GM10248 (cell line): ENCODE measurements around the gene DNAH2.

Experiments used
- CTCF ChIA-PET: fragments of 300-600 bp; sonication (Branson Sonifier 250); formaldehyde crosslinking; extraction: SDS; loops from one replicate; lab custom pipeline; 2021; ENCODE audit warnings: antibody characterized with exemption; lab: Yijun Ruan, JAX
- POLR2A ChIA-PET: fragments of 350-650 bp; sonication (Branson Sonifier 250); formaldehyde crosslinking; extraction: SDS; loops from one replicate; lab custom pipeline; 2020; ENCODE audit warnings: antibody characterized with exemption; lab: Yijun Ruan, JAX
- DNase-seq: peaks from one replicate; pipeline ENCODE4 v3.0.0; 2012; ENCODE audit errors: extremely low spot score
- TF ChIP-seq, protein P1 (sequence below): IDR thresholded peaks from 2 replicates; pipeline ENCODE4 v1.5.1; 2012; ENCODE audit warnings: mild to moderate bottlenecking, low read depth; ENCODE audit errors: extremely low read depth, missing control alignments, control extremely low read depth

The DNAH2 gene

DNA sequence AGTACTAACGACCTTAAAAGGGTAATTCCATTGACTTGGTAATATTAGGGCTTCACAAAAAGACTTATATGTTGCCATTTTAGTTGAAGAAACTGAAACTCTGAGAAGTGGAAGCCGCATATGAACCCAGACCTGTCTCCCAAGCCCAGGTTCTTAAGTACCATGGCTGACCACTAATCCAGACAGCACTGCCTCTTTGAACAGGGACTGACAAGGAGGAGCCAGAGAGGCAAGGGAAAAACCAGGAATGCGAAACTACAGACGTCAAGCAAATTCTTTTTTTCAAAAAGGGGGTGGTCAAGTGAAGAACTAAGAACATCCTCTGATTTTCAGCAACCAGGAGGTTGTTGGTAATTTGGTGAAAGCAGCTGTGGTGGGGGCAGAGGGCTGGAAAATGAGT is 155.5 kb downstream of the DNAH2 start:
- CTCF ChIA-PET = interaction anchor here (1.0 to 1.7 kb wide), 2 partner anchors 9 to 12 kb away, joined by 4 to 9 read pairs; no protein-coding TSS in a partner anchor
- POLR2A ChIA-PET = no interaction called here
- no peak for DNase-seq
- TF ChIP-seq, protein P1, sequence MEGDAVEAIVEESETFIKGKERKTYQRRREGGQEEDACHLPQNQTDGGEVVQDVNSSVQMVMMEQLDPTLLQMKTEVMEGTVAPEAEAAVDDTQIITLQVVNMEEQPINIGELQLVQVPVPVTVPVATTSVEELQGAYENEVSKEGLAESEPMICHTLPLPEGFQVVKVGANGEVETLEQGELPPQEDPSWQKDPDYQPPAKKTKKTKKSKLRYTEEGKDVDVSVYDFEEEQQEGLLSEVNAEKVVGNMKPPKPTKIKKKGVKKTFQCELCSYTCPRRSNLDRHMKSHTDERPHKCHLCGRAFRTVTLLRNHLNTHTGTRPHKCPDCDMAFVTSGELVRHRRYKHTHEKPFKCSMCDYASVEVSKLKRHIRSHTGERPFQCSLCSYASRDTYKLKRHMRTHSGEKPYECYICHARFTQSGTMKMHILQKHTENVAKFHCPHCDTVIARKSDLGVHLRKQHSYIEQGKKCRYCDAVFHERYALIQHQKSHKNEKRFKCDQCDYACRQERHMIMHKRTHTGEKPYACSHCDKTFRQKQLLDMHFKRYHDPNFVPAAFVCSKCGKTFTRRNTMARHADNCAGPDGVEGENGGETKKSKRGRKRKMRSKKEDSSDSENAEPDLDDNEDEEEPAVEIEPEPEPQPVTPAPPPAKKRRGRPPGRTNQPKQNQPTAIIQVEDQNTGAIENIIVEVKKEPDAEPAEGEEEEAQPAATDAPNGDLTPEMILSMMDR = no peak

DNA sequence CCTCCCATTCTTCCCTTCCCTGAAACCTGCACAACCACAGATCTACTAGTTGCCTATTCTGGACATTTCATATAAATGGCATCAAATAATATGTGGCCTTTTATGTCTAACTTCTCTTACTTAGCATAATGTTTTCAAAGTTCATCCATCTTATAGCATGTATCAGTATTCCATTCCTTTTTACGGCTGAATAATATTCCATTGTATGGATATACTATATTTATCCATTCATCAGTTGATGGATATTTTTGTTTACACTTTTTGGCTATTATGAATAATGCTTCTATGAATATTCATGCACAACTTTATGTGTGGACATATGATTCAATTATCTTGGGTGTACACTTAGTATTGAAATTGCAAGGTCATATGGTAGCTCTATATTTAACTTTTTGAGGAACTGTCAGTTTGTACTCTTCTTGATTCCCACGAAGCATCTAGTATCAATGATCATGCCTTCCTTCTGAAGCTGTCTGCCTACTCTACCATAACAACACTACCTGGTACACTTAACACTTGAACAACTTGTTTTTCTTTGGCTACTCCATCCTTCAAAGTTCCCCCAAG is 158.3 kb downstream of the DNAH2 start:
- no peak for DNase-seq
- POLR2A ChIA-PET = no interaction called here
- TF ChIP-seq, protein P1 = no peak
- CTCF ChIA-PET = interaction anchor here (1.0 to 2.1 kb wide), 6 partner anchors 8 to 165 kb away, joined by 3 to 7 read pairs (median 4); partner anchors contain the start of gene NAA38

DNA sequence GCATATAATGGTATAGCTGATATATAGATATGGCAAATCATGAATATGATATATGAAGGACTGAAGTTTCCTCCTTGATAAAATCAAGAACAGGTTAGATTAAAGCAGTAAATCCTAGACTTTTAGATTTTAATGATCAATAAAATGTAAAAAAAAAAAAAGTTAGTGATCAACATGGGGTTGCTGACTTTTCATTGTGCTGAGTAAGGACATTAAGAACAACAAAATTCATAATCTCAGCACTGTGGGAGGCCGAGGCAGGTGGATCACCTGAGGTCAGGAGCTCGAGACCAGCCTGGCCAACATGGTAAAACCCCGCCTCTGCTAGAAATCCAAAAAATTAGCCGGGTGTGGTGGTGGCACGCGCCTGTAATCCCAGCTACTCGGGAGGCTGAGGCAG is 160.7 kb downstream of the DNAH2 start:
- ChIA-PET CTCF (interaction anchor here (1.2 to 1.6 kb wide), 2 partner anchors 13 to 17 kb away, joined by 3 to 4 read pairs; no protein-coding TSS in a partner anchor), POLR2A (no interaction called here)
- TF ChIP-seq, protein P1 = no peak
- DNase-seq = no peak

DNA sequence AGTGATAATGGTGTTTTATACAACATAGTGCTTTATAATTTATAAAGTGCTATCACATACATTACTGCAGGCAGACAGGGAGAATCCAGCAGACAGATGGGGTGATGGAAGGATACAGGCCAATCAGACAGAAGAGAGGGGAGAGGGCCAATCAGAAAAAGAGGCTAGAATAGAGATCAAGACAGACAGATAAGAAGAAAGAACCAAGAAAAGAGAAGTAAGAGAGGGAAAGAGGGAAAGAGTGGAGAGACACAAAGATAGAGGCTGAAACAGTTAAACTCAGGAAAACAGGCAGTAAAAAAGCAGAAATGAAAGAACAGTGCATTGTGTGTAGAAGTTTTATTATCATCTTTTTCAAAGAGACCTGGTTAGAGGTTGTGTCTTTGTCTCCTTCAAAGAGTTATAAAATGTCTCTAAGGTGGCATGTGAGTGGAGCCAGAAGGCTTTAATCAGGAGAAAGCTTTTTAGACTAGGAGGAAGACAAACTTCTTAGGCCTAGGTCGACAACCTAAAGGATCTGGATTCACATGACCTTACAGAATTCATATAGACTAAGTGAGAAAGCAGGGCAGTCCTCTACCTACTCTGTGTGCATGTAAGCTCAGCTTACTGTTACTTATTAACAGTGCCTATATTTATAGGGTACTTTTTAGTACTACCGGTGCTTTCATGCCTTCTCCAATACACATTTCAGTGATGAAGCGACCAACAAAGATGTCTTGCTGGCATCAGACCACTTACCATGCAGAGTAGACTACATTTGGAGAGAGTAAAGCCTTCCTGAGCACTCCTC is 162.7 kb downstream of the DNAH2 start:
- ChIA-PET POLR2A (no interaction called here), CTCF (no interaction called here)
- TF ChIP-seq, protein P1 = no peak
- no peak for DNase-seq

DNA sequence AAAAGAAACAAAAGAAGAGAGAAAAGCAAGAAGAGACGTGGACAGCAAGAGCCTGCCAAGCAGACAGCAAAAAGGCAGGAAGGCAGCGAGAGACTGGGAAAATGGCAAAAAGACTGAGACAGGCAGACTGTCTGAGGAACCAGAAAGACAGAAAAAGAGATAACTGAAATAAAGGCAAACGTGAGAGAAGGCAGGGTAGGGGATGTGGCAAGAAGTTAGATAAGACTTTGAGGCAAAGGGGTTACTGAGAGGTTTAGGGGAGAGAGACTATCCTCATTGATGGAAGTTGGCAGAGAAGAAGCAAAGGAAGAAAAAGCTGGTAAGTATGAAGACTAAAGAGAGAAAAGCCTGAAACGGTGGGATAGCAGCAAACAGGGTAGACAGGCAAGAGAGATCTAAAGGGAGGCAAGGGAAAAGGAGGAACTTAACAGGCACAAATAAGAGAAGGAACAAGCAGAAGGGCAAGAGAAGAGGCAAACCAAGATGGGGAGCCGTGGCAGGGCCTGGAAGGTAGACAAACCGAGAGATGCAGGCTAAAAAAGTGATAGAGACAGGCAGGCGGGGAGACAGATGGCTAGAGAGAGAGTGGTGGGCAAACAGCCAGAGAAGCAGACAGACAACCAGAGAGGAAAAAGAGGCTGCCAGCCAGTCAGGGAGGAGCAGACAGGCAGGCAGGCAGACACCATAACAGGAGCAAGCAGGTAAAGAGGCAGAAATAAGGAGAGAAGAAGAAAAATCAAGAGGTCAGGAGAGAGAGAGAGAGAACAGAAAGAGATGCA is 163.9 kb downstream of the DNAH2 start:
- no peak for DNase-seq
- TF ChIP-seq, protein P1 = no peak
- ChIA-PET CTCF (no interaction called here), POLR2A (no interaction called here)

DNA sequence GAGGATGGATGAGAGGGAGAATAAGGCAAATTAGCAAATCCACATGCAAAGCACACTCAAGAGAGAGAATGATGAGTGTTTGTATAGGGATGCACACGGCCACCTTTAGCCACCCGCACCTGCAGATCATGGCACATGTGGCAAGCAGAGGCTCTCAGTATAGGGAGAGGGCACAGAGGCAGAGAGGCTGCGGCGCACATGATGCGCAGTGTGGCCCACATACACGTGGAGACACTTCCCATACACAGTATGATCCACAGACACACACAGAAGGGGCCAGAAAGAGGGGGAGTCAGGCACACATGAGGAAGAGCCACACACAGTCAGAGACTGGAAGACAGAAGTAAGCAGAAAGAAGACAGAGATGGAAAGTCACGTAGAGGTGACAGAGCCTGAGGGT is 164.5 kb downstream of the DNAH2 start:
- no peak for DNase-seq
- TF ChIP-seq, protein P1 = no peak
- ChIA-PET POLR2A (no interaction called here), CTCF (no interaction called here)
